A673 (cell line): ENCODE data around the gene MYO1E. TPM values are rescaled to one million over a fixed set of nuclear protein-coding genes. Genes with fewer than 3 reads are reported as not detected.
A peak's percentile ranks its signal among the peaks of the same experiment; 100 is the strongest.

Source experiments
- BruUV-seq: library from RNA; stranded (reverse); fragments of 400-500 nt; replicated peaks from 2 replicates; lab custom pipeline; 2021; lab: Mats Ljungman, UMichigan
- CTCF ChIA-PET: fragments of 300-600 bp; sonication (Branson Sonifier 250); formaldehyde crosslinking; loops from one replicate; lab custom pipeline; 2022; ENCODE audit warnings: antibody characterized with exemption; lab: Charles Lee
- POLR2A ChIA-PET: fragments of 300-600 bp; sonication (Branson Sonifier 250); formaldehyde crosslinking; loops from one replicate; lab custom pipeline; 2022; ENCODE audit warnings: antibody characterized with exemption; ENCODE audit not compliant: low non-redundant PET; lab: Charles Lee
- DNase-seq: peaks from one replicate; pipeline ENCODE4 v3.0.0-alpha.2; 2015; ENCODE audit warnings: low spot score
- H3K27ac ChIP-seq: fragments of 200-600 bp; sonication (generic); 2 replicates; pipeline ENCODE4 v1.5.1; 2016; ENCODE audit warnings: mixed run types, low read depth, mild to moderate bottlenecking, mixed read lengths, antibody characterized with exemption, low read length; ENCODE audit not compliant: poor library complexity, severe bottlenecking
- H3K27me3 ChIP-seq: fragments of 200-600 bp; sonication (generic); replicated peaks from 2 replicates; pipeline ENCODE4 v1.6.1; 2017; ENCODE audit warnings: mixed run types, low read depth, mild to moderate bottlenecking, mixed read lengths, antibody characterized with exemption, low read length; ENCODE audit not compliant: insufficient read depth, poor library complexity
- H3K36me3 ChIP-seq: fragments of 200-600 bp; sonication (generic); 2 replicates; pipeline ENCODE4 v1.6.1; 2016; ENCODE audit warnings: mixed run types, mild to moderate bottlenecking, mixed read lengths, antibody characterized with exemption, low read length; ENCODE audit not compliant: insufficient read depth, poor library complexity, severe bottlenecking
- H3K4me1 ChIP-seq: fragments of 200-600 bp; sonication (generic); 2 replicates; pipeline ENCODE4 v1.6.1; 2017; ENCODE audit warnings: mixed run types, mild to moderate bottlenecking, mixed read lengths, antibody characterized with exemption, low read length; ENCODE audit not compliant: insufficient read depth, poor library complexity, severe bottlenecking
- H3K4me3 ChIP-seq: fragments of 200-600 bp; sonication (generic); 2 replicates; pipeline ENCODE4 v1.5.1; 2016; ENCODE audit warnings: low read depth, mixed run types, mild to moderate bottlenecking, mixed read lengths, low read length; ENCODE audit not compliant: poor library complexity, severe bottlenecking
- H3K9me3 ChIP-seq: fragments of 200-600 bp; sonication (generic); 2 replicates; pipeline ENCODE4 v1.6.1; 2016; ENCODE audit warnings: mixed run types, low read depth, mild to moderate bottlenecking, mixed read lengths, antibody characterized with exemption, low read length; ENCODE audit not compliant: poor library complexity, severe bottlenecking
- EZH2 ChIP-seq: fragments of 200-600 bp; sonication (generic); IDR thresholded peaks from 2 replicates; pipeline ENCODE4 v1.6.1; 2017; ENCODE audit warnings: borderline replicate concordance, low read depth, mild to moderate bottlenecking, mixed read lengths, antibody characterized with exemption, low read length; ENCODE audit not compliant: poor library complexity, severe bottlenecking
- intact Hi-C: fragments of 100-400 bp; cut with micrococcal nuclease; formaldehyde crosslinking; loops from one replicate; pipeline ENCODE4 v1.10.0; 2022; ENCODE audit not compliant: unreplicated experiment
- total RNA-seq: library from RNA; stranded (reverse); gene quantifications from 2 replicates; pipeline ENCODE4 v1.2.3, GENCODE V29; 2021
- TF ChIP-seq, protein P1 (sequence below): fragments of 300-800, 200-600 bp; sonication (generic); conservative IDR thresholded peaks from 2 replicates; pipeline ENCODE4 v1.5.1; 2017; ENCODE audit warnings: low read depth, mild to moderate bottlenecking, antibody characterized with exemption, low read length, moderate library complexity, mixed read lengths

MYO1E gene
- total RNA-seq, 1 experiment from 2014 or later = 7.9 TPM

DNA sequence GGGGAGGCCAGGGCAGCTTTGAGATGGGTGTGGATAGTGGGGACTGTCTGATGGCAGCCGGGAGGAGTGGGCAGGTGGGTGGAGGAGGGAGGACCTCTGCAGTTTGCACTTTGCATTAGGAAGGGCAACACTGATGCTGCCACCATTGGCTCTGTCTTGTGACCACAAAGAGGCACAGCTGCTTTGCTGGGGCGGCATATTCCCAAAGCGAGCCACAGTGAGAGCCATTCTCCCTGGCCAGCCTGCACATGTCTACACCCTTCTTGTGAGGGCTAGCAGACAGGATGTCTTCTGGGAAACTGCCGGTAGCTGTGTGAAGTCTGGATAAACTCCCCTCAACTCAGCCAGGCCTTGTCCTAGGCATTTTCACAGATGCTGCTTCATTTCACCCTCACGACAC, 229.4 kb downstream of the MYO1E start:
- BruUV-seq = no TSS peak
- POLR2A ChIA-PET = no interaction called here
- CTCF ChIA-PET = no interaction called here
- Histone ChIP-seq H3K4me1 (no peaks in the 10 kb centered on the region), H3K4me3 (no peak overlapping the region), H3K9me3 (no peaks in the 10 kb centered on the region), H3K36me3 (peaks cover 20% of the 10 kb centered on the region), H3K27ac (no peak overlapping the region), H3K27me3 (no peaks in the 10 kb centered on the region)
- intact Hi-C loops = no loop called here
- DNase-seq = no peak
- TF ChIP-seq EZH2 = no peak
- TF ChIP-seq, protein P1, sequence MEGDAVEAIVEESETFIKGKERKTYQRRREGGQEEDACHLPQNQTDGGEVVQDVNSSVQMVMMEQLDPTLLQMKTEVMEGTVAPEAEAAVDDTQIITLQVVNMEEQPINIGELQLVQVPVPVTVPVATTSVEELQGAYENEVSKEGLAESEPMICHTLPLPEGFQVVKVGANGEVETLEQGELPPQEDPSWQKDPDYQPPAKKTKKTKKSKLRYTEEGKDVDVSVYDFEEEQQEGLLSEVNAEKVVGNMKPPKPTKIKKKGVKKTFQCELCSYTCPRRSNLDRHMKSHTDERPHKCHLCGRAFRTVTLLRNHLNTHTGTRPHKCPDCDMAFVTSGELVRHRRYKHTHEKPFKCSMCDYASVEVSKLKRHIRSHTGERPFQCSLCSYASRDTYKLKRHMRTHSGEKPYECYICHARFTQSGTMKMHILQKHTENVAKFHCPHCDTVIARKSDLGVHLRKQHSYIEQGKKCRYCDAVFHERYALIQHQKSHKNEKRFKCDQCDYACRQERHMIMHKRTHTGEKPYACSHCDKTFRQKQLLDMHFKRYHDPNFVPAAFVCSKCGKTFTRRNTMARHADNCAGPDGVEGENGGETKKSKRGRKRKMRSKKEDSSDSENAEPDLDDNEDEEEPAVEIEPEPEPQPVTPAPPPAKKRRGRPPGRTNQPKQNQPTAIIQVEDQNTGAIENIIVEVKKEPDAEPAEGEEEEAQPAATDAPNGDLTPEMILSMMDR = no peak

DNA sequence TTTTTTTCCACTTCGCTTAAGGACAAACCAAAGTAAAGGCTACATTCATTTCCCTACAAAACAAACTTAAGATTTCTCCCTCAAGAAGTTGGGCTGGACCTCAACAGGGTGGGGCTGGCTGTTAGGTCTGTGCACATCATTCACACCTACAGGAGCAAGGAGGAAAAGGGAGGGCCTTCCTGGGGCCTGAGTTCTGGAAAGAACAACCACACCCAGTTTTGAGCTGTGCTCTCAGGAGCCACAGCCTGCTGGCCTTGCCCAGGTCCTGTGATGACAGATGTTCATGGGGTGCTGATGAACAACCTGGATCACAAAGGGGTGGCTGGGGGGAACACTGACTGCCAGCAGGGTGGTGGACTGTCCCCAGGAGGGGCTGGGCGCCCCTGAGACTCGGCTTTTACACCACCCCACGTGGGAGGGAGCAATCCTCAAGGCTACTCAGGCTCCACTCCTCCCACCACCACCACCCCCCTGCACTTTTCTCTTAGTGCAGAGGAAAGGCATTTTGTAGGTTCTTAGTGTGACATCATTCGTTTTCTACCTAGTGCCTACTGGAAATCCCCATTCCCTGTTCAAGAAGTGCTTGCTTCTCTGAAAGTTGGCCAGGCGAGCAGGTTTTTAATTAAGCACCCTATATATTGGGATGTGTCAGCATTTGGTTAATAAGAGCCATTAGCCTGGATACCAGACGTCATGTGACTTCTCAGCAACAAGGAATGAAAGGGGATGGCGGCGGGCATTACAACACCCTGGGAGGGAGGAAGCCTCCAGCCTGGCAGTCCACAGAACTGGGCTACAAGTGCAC, 232.0 kb downstream of the MYO1E start:
- intact Hi-C loops = no loop called here
- no TSS peak for BruUV-seq
- Histone ChIP-seq H3K4me3 (no peak overlapping the region), H3K27ac (no peak overlapping the region), H3K36me3 (peaks cover 16% of the 10 kb centered on the region), H3K9me3 (no peaks in the 10 kb centered on the region), H3K4me1 (no peaks in the 10 kb centered on the region), H3K27me3 (no peaks in the 10 kb centered on the region)
- POLR2A ChIA-PET = no interaction called here
- TF ChIP-seq EZH2 = no peak
- TF ChIP-seq, protein P1 = no peak
- DNase-seq = no peak
- CTCF ChIA-PET = no interaction called here

DNA sequence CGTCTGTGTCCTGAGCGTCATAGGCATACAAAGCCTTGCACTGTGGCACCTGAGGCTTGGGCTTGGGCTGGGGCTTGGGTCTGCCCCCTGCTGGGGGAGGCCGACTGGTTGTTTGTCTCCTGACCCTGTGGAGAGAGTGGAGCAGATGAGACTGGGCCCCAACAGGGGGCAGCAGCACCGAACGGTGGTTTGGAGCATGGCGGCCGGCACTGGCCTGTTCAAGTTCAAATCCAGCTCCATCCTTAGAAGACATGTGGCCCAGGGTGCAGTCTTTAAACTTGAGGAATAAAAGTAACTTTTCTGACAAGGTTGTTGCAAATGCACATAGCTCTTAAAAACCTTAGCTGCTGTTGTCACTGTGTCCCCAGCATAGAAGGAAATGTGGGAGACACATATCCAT, 234.4 kb downstream of the MYO1E start:
- CTCF ChIA-PET = no interaction called here
- H3K27me3 ChIP-seq = no peaks in the 10 kb centered on the region
- DNase-seq = peak; percentile 53
- peaks cover 35% of the 10 kb centered on the region for H3K36me3 ChIP-seq
- H3K27ac ChIP-seq = no peak overlapping the region
- H3K4me1 ChIP-seq = no peaks in the 10 kb centered on the region
- intact Hi-C loops = no loop called here
- POLR2A ChIA-PET = no interaction called here
- TF ChIP-seq, protein P1 = peak; percentile 60
- no peak for TF ChIP-seq EZH2
- H3K9me3 ChIP-seq = no peaks in the 10 kb centered on the region
- H3K4me3 ChIP-seq = no peak overlapping the region
- BruUV-seq = no TSS peak
